HL-60 (cell line): Measurements from ENCODE around the gene ZYG11A.

ENCODE experiments used
- CTCF ChIP-seq: IDR thresholded peaks from one replicate; pipeline ENCODE4 v1.5.1; 2011; ENCODE audit warnings: low read length, control low read depth, inconsistent platforms; ENCODE audit not compliant: insufficient read depth
- TF ChIP-seq, protein P1 (sequence below): IDR thresholded peaks from 2 replicates; pipeline ENCODE4 v1.6.1; 2012; ENCODE audit warnings: low read depth; ENCODE audit not compliant: insufficient replicate concordance

DNA sequence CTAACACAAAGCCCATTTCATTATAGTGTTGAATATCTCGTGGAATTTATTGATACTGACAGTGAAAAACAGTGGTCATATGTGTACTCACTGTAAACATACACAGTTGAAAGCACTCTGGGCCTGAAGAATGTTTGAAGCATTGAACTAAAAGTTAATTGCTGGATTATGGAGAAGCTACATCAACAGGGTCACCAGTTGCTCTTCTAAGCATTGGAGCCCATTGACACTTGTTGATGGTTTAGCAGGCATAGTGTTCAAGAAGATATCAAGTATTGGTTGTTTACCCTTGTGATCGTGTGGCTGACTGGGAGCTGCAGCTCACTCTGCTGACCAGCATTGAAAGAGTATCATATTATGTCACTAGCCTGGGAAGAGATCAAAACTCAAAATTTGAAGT lies 10.3 kb downstream of the ZYG11A start:
- TF ChIP-seq CTCF = no peak
- TF ChIP-seq, protein P1, sequence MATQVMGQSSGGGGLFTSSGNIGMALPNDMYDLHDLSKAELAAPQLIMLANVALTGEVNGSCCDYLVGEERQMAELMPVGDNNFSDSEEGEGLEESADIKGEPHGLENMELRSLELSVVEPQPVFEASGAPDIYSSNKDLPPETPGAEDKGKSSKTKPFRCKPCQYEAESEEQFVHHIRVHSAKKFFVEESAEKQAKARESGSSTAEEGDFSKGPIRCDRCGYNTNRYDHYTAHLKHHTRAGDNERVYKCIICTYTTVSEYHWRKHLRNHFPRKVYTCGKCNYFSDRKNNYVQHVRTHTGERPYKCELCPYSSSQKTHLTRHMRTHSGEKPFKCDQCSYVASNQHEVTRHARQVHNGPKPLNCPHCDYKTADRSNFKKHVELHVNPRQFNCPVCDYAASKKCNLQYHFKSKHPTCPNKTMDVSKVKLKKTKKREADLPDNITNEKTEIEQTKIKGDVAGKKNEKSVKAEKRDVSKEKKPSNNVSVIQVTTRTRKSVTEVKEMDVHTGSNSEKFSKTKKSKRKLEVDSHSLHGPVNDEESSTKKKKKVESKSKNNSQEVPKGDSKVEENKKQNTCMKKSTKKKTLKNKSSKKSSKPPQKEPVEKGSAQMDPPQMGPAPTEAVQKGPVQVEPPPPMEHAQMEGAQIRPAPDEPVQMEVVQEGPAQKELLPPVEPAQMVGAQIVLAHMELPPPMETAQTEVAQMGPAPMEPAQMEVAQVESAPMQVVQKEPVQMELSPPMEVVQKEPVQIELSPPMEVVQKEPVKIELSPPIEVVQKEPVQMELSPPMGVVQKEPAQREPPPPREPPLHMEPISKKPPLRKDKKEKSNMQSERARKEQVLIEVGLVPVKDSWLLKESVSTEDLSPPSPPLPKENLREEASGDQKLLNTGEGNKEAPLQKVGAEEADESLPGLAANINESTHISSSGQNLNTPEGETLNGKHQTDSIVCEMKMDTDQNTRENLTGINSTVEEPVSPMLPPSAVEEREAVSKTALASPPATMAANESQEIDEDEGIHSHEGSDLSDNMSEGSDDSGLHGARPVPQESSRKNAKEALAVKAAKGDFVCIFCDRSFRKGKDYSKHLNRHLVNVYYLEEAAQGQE = no peak
